ENCODE data around the gene ZIC2.
"Not testable (repeated sequence)": the region's sequence is repeated elsewhere in the genome, so short reads cannot be mapped to it uniquely, and the experiment has no call there.

ZIC2 gene

DNA sequence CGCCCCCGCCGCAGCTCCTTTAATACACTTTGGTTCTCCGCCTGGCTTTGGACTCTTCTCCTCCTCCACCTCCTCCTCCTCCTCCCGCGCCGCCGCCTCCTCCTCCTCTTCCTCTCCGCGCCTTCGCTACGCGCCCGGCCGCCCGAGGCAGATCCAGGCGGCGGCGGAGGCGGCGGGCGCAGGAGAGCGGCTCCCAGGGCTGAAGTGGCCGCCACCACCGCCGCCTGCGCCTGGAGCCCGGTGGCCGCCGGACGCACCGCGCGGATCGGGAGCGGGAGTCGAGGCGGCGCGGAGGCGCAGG is at the start of gene ZIC2:
TSS of gene ZIC2 (plus strand) at position 50 of the 301 bp plus-strand sequence. CDS start 281 bp downstream, outside the sequence.
- DNase-seq (ENCODE audit: low spot score), result no peak

DNA sequence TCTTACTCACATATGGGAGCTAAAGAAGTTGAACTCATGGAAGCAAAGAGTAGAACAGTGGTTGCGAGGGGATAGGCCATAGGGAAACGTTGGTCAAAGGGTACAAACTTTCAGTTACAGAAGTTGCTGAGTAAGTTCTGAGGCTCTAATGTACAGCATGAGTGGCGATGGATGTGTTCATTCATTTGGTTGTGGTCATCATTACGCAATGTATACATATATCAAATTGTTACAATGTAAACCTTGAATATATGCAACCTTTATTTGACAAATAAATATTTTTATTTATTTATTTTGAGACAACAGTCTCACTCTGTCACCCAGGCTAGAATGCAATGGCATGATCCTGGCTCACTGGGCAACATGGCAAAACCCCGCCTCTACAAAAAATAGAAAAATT is 48.7 kb upstream of the ZIC2 start:
- no peak for DNase-seq (ENCODE audit: low spot score)

GRCh38 chr13:99935772-99936171 is 45.8 kb upstream of the ZIC2 start:
- no peak for DNase-seq (ENCODE audit: low spot score)

DNA sequence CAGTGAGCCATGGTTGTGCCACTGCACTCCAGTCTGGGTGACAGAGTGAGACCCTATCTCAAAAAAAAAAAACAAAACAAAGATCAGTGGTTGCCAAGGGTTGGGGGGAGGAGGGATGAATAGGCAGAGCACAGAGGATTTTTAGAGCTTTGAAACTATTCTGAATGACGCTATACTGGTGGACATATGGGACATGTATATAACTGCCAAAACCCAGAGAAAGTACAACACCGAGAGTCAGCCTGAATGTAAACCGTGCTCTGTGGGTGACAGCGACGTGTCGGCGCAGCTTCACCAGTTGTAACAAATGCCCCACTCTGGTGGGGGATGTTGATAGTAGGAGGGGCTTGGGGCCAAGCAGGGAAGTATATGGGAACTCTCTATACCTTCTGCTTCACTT is 42.9 kb upstream of the ZIC2 start:
- DNase-seq (ENCODE audit: low spot score), result no peak

GRCh38 chr13:99941086-99941485 is 40.5 kb upstream of the ZIC2 start:
- DNase-seq (ENCODE audit: low spot score), result no peak

- DNase-seq (ENCODE audit: low spot score), result no peak
Observed at GRCh38 chr13:99941911-99942310, 39.7 kb upstream of the ZIC2 start.

GRCh38 chr13:99944102-99944501 is 37.5 kb upstream of the ZIC2 start:
- DNase-seq (ENCODE audit: low spot score), result no peak

DNA sequence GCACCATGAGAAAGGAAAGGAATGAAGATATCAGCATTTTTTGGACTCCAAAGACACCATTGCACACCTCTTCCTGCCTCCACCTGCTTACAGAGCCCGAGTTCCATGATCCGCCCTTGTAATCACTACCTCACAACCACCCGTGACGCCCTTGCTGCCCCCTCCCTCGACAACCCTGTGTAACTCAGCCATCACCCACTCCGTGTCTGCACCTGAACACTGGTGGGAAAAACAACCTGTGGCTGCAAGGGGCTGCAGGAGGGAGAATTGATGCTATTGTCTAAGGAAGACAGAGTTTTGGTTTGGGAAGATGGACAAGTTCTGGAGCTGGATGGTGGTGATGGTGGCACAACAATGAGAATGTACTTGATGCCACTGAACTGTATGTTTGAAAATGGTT is 37.0 kb upstream of the ZIC2 start:
- no peak for DNase-seq (ENCODE audit: low spot score)

DNA sequence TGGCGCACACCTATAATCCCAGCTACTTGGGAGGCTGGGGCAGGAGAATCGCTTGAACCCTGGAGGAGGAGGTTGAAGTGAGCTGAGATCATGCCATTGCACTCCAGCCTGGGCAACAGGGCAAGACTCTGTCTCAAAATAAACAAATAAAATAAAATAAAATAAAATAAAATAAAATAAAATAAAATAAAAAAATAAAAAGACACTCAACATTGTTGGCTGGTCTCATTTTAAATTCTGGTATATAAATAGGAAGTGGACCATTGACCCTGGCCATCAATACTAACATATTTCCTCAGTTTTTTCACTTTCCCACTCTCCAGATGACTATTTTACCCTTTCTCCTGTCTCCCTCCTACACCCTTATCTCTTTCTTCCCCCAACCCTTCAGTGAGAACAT is 36.1 kb upstream of the ZIC2 start:
- not testable (repeated sequence) for DNase-seq (ENCODE audit: low spot score)

DNA sequence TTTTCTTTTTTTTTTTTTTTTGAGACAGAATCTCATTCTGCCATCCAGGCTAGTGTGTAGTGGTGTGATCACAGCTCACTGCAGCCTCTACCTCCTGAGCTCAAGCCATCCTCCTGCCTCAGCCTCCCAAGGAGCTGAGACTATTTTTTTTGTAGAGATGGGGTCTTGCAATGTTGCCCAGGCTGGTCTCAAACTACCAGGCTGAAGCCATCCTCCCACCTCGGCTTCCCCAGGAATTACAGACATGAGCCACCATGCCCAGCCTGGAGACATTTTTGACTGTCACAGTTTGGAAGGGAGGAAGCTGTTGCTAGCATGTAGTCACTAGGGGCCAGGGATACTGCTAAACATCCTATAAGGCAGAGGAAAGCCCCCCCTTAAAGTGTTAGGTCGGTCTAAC is 33.9 kb upstream of the ZIC2 start:
- DNase-seq (ENCODE audit: low spot score), result no peak

GRCh38 chr13:99948411-99948810 is 33.2 kb upstream of the ZIC2 start:
- DNase-seq (ENCODE audit: low spot score), result no peak

DNA sequence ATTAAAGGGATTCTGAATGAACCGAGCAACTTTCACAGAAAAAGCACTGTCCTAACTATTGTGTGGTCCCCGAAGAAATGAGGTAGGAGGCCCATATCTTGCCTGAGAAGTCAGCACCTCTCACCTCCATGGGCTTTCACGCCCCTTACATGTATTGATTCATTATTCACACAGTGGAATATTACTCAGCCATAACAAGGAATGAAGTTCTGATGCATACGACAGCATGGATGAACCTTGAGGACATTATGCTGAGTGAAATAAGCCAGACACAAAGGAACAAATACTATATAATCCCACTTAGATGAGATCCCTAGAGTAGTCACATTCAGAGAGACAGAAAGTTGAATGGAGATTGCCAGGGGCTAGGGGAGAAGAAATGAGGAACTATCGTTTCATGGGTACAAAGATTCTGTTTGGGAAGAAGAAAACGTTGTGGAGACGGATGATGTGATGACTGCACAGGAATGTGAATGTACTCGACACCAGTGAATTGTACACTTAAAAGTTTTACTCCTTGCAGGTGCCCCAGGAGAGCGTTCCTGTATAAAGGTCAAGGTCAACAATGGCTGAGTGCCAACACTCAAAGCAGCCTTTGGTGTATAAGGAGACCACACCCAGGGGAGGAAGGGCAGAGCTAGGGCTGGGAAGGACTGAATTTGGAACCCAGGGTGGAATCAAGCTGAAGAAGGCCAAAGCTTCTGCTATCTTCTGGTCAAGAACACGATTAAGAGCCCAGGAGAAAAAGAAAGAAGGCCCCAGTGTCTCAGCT is 32.5 kb upstream of the ZIC2 start:
- DNase-seq (ENCODE audit: low spot score), result no peak

DNA sequence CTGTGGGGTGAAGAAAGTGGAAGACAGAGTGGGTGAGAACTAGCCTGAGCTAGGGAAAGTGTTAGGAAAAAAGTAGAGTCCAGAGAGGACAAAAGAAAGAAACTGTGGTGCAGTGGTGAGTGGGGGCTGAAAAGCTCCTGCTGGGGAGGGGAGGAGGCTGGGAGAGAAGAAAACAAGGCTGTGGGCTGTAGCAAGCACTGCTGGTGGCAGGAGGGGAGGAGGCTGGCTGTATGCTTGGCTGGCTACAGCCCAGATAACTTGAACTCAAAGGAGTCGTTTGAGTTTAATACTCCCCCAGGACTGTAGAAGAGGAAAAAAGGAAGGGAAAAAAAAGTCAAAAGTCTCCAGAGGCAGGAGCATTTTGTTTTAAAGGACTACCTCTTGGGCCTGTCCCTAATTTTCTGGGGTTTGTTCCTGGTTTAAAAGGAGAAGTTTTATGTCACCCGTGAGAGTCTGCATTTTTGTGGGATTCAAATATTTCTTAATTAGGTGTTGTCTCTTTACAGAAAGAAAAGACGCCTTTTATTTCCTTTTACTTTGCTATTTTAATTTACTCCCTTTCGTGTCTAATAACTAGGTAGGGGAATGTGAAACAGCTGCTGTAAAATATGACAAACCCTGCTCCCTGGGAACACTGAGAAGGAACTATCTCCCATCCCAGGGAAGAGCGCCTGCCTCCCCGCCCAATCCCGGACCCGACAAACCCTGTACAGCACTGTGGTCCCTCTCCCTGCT is 31.7 kb upstream of the ZIC2 start:
- no peak for DNase-seq (ENCODE audit: low spot score)

DNA sequence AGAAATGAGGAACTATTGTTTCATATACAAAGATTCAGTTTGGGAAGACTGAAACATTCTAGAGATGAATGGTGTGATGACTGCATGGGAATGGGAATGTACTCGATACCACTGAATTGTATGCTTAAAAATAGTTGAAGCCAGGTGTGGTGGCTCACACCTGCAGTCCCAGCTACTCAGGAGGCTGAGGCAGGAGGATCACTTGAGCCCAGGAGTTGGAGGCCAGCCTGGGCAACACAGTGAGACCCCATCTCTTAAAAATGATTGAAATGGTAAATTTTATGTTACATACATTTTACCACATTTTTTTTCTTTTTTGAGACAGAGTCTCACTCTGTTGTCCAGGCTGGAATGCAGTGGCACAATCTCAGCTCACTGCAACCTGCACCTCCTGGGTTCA is 29.9 kb upstream of the ZIC2 start:
- DNase-seq (ENCODE audit: low spot score), result not testable (repeated sequence)

GRCh38 chr13:99953138-99953755 is 28.3 kb upstream of the ZIC2 start:
- no peak for DNase-seq (ENCODE audit: low spot score)

DNA sequence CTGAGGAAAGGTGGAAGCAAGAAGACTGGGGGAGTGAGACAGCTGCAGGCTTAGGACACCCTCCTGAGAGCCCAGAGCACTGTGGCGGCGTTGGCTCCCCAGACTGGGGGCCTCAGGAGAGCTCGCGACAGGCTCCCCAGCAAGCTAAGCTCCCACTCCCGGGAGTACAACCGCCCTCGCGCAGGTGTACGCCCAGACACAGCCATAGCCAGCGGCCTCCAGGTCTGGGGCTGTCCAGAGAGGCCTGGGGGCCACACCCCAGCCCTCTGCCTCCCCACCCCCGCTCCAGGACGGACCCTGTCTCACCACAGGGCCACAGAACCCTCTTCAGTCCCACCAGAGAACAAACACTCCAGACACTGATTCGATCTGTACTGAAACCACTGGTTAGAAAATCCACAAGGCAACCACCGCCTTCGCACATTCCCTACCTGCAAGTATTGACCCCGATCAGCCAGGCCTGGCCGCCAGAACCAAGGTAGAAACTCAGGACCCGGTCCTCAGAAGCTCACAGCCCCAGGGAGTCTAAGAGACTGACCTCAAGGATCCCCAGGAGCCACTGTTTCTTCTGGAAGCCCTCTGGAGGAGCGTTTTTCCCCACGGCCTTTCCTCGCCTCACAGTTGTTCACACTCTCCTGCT is 26.4 kb upstream of the ZIC2 start:
- DNase-seq (ENCODE audit: low spot score), result no peak

DNA sequence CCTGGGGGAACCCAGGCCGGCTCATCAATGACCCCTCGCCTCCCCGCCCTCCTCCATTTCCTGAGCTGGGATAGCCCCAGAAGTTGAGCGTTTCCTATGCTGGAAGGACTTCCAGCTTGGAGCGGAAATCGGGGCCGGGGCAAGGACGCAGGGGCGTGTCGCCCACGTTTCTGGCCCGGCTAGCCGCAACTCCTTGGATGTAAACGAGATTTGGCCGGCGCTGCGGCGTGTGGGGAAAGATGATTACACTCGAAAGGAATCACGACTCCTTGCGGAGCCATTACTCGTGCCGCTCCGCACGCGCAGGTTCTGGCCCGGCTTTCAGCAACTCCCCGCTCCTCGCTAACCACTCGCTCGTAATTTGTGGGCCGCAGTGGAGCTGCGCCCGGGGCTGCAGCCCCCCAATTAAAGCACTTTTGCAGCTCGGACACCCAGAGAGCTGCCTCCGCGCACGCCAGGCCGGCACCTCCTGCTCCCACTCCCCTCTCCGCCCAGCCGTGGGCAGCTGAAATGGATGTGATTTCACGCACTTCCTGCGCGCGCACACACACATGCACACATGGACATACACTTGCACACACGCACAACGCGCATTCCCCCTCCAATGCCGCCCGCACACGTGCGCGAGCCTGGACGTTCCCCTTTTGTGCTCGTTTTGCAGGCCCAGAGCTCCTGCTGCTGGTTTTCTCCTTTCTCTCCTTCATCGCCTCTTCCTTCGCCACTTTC is 25.7 kb upstream of the ZIC2 start:
- no peak for DNase-seq (ENCODE audit: low spot score)

- no peak for DNase-seq (ENCODE audit: low spot score)
Observed at GRCh38 chr13:99956473-99957349, 24.9 kb upstream of the ZIC2 start.

DNA sequence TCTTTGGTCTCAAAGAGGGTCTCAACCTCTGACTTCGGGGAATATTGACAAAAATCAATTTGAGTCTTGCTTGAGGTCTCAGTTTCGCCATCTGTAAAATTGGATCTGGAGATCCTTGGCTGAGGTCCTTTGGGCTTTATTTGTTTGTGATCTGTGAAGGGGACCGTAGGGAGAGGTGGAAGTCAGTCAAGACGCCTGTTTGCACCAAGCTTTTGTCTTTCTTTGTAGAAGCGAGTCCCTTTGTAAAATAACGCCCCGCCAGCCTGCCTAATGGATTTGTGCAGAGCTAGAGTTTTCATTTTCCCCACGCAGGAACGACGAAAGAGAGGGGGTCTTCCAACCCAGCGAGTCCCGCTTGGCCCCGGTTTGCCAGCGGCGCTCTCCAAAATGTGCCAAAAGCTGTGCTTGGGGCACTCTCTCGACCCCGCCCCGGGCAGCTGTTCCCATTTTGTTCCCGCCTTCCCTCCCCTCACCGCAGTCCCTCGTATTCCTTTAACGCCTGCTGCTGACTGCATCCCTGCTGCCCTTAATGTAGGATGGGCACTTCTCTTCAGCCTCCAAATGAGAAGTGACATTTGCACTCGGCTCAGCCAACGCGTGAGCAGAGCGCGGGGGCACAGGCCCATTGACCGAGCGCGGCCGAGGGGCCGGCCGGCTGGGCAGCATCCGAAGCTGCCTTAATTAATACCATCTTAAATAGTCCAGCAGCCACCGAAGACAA is 23.0 kb upstream of the ZIC2 start:
- no peak for DNase-seq (ENCODE audit: low spot score)

DNA sequence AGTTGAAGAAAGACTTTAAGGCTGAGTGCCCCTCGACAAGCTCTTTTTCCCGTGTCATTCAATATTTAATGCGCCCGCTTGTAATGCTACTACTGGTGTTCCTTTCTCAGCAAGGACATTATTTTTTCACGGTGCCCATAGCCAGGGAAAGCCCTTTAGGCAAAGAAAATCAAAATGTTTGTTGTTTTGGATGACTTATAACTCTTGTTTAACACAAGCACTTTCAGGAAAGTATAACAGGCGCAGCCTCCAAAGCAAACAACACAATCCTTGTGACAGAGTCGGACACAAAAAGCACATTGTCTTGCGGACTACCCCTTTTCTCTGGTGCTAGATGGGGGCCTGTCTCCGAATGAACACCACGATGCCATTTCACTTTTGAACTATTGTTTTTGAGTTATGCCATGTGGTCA is 22.5 kb upstream of the ZIC2 start:
- no peak for DNase-seq (ENCODE audit: low spot score)

Measured in activated CD4-positive, alpha-beta T cell treated with anti-CD3 and anti-CD28 coated beads, Interleukin-2, Interleukin-4, amounts not matched to agents 100 ng/mL and 50 ng/mL, durations not matched to agents 16 hours and 8 hours (primary cell).